ENCODE data around the gene PLD4.
"Not testable (repeated sequence)": the region's sequence is repeated elsewhere in the genome, so short reads cannot be mapped to it uniquely, and the experiment has no call there.

Gene PLD4

GRCh38 chr14:104941508-104942365 is 17.1 kb downstream of the PLD4 start:
- DNase-seq, result no peak

DNA sequence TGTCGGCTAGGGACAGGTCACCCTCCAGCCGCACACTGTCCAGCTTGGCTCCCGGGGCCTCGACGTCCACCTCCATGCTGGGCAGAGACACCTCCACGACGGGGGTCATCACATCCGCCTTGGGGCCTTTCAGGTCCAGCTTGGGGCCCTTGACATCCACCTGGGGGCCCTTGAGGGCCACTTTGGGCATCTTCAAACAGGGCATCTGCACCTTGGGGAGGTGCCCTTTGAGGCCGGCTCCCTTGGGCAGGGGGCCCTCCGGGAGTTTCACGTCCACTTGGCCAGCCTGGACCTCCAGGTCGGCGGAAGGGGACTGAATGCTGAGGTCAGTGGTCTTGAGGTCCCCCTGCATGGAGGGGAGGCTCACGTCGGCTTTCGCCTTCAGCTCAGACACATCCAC is 17.9 kb downstream of the PLD4 start:
- DNase-seq, result no peak

- DNase-seq, result not testable (repeated sequence)
Measured at GRCh38 chr14:104943216-104944015, 18.7 kb downstream of the PLD4 start.

DNA sequence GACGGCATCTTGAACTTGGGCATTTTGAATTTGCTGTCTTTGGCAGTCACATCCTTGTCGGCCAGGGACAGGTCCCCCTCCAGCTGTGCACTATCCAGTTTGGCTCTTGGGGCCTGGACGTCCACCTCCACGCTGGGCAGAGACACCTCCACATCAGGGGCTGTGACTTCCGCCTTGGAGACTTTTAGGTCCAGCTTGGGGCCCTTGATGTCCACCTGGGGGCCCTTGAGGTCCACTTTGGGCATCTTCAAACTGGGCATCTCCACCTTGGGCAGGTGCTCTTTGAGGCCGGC is 19.3 kb downstream of the PLD4 start:
- DNase-seq, result not testable (repeated sequence)

- not testable (repeated sequence) for DNase-seq
Measured at GRCh38 chr14:104944436-104945205, 19.9 kb downstream of the PLD4 start.

DNA sequence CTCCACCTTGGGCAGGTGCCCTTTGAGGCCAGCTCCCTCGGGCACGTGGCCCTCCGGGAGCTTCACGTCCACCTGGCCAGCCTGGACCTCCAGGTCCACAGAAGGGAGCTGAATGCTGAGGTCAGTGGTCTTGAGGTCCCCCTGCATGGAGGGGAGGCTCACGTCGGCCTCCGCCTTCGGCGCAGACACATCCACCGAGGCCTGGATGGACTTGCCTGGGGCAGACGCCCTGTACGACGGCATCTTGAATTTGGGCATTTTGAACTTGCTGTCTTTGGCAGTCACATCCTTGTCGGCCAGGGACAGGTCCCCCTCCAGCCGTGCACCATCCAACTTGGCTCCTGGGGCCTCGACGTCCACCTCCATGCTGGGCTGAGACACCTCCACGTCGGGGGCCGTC is 20.6 kb downstream of the PLD4 start:
- not testable (repeated sequence) for DNase-seq

- DNase-seq, result not testable (repeated sequence)
Measured at GRCh38 chr14:104945986-104946965, 21.6 kb downstream of the PLD4 start.

DNA sequence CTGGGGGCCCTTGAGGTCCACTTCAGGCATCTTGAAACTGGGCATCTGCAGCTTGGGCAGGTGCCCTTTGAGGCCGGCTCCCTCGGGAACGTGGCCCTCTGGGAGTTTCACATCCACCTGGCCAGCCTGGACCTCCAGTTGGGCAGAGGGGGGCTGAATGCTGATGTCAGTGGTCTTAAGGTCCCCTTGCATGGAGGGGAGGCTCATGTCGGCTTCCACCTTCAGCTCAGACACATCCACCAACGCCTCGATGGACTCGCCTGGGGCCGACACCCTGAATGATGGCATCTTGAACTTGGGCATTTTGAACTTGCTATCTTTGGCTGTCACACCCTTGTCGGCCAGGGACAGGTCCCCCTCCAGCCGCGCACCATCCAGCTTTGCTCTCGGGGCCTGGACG is 22.5 kb downstream of the PLD4 start:
- DNase-seq, result not testable (repeated sequence)

DNA sequence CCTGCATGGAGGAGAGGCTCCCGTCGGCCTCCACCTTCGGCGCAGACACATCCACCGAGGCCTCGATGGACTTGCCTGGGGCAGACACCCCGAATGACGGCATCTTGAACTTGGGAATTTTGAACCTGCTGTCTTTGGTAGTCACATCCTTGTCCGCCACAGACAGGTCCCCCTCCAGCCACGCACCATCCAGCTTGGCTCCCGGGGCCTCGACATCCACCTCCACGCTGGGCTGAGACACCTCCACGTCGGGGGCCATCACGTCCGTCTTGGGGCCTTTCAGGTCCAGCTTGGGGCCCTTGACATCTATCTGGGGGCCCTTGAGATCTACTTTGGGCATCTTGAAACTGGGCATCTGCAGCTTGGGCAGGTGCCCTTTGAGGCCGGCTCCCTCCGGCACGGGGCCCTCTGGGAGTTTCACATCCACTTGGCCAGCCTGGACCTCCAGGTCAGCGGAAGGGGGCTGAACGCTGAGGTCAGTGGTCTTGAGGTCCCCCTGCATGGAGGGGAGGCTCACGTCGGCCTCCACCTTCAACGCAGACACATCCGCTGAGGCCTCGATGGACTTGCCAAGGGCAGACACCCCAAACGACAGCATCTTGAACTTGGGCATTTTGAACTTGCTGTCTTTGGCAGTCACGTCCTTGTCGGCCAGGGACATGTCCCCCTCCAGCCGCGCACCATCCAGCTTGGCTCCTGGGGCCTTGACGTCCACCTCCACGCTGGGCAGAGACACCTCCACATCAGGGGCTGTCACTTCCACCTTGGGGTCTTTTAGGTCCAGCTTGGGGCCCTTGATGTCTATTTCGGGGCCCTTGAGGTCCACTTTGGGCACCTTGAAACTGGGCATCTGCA is 23.4 kb downstream of the PLD4 start:
- not testable (repeated sequence) for DNase-seq

DNA sequence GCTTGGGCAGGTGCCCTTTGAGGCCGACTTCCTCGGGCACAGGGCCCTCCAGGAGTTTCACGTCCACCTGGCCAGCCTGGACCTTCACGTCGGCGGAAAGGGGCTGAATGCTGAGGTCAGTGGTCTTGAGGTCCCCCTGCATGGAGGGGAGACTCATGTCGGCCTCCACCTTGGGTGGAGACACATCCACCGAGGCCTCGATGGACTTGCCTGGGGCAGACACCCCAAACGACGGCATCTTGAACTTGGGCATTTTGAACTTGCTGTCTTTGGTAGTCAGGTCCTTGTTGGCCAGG is 24.0 kb downstream of the PLD4 start:
- DNase-seq, result no peak

DNA sequence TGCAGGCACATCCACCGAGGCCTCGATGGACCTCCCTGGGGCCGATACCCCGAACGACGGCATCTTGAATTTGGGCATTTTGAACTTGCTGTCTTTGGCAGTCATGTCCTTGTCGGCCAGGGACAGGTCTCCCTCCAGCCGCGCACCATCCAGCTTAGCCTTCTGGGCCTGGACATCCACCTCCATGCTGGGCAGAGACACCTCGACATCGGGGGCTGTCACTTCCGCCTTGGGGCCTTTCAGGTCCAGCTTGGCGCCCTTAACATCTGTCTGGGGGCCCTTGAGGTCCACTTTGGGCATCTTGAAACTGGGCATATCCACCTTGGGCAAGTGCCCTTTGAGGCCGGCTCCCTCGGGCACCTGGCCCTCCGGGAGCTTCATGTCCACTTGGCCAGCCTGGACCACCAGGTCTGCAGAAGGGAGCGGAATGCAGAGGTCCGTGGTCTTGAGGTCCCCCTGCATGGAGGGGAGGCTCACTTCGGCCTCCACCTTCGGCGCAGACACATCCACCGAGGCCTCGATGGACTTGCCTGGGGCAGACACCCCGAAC is 24.8 kb downstream of the PLD4 start:
- DNase-seq, result not testable (repeated sequence)

GRCh38 chr14:104950021-104950420 is 25.3 kb downstream of the PLD4 start:
- no peak for DNase-seq

DNA sequence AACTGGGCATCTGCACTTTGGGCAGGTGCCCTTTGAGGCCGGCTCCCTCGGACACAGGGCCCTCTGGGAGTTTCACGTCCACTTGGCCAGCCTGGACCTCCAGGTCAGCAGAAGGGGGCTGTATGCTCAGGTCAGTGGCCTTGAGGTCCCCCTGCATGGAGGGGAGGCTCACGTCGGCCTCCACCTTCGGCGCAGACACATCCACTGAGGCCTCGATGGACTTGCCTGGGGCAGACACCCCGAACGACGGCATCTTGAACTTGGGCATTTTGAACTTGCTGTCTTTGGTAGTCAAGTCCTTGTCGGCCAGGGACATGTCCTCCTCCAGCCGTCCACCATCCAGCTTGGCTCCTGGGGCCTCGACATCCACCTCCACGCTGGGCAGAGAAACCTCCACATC is 26.0 kb downstream of the PLD4 start:
- DNase-seq, result not testable (repeated sequence)

DNA sequence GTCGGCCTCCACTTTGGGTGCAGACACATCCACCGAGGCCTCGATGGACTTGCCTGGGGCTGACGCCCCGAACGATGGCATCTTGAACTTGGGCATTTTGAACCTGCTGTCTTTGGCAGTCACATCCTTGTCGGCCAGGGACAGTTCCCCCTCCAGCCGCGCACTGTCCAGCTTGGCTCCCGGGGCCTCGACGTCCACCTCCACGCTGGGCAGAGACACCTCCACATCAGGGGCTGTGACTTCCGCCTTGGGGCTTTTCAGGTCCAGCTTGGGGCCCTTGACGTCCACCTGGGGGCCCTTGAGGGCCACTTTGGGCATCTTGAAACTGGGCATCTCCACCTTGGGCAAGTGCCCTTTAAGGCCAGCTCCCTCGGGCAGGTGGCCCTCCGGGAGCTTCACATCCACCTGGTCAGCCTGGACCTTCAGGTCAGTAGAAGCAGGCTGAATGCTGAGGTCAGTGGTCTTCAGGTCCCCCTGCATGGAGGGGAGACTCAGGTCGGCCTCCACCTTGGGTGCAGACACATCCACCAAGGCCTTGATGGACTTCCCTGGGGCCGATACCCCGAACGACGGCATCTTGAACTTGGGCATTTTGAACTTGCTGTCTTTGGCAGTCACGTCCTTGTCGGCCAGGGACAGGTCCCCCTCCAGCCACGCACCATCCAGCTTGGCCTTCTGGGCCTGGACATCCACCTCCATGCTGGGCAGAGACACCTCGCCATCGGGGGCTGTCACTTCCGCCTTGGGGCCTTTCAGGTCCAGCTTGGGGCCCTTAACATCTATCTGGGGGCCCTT is 27.4 kb downstream of the PLD4 start:
- DNase-seq, result not testable (repeated sequence)

DNA sequence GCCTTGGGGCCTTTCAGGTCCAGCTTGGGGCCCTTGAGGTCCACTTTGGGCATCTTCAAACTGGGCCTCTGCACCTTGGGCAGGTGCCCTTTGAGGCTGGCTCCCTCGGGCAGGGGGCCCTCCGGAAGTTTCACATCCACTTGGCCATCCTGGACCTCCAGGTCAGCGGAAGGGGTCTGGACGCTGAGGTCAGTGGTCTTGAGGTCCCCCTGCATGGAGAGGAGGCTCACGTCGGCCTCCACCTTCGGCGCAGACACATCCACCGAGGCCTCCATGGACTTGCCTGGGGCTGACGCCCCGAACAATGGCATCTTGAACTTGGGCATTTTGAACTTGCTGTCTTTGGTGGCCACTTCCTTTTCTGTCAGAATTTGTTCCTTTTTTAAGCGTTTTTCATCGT is 28.4 kb downstream of the PLD4 start:
- DNase-seq, result no peak

DNA sequence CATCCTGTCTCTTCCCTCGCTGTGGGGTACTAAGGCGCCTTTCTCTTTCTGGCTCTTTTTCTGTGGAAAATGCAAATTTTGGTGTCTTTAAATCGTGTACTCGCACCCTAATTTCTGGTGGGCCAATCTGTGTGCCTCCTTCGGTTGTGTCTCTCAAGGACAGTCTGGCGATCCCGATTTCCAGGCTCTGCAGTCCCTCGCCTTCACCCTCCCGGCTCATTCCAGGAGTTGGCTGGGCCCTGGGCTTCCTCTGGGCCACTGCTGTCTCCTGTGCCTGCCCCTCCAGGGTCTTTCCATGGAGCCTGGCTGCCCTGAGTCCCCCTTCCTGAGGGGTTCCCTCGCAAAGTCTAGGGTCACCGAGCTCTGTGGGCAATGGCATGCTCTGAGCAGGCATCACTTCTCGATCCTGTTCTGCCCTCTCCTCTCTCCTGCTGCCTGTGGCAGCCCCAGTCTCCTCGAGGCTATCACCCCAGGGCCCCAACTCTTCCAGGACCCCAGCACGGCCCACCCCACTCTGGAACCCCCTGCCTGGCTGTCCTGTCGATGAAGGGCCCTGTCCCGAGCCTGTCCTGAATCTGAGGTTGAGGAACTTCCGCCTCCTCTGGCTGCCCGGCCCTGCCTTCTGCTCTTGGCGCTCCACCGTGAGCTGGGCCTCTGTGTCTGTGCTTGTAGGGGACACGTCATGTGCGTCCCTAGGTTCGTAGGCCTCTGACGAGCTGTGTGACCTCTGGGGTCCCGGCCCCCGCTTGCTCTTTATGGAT is 29.4 kb downstream of the PLD4 start:
- no peak for DNase-seq

DNA sequence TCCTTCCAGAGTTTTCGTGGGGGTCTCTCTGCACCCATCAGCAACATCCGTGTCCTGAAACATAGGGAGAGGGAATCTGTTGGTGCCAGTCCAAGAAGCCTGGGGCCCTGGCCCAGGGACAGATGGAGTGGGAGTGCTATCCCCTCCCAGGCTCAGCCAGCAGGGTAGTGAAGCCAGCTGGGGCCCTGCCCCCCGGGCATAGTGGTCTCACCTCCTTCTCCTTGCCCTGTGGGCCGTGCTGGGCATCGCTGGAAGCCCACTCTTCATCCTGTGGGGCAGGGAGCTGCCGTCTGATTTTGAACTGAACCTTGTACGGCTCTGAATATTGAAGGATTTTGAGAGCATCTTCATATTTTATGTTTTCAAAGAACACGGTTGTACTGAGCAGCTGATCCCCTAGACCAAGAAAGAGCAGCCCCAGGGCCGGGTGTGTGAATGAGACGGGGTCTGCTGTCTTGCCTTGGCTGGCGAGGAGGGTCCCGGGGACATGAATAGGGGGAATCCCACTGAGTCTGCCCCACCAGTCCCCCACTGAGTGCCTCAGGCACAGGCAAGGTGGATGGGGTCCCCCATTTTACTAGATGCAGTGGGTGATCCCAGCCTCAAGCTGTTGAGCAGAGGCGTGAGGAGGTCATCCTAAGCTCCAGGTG is 30.2 kb downstream of the PLD4 start:
- DNase-seq, result no peak

DNA sequence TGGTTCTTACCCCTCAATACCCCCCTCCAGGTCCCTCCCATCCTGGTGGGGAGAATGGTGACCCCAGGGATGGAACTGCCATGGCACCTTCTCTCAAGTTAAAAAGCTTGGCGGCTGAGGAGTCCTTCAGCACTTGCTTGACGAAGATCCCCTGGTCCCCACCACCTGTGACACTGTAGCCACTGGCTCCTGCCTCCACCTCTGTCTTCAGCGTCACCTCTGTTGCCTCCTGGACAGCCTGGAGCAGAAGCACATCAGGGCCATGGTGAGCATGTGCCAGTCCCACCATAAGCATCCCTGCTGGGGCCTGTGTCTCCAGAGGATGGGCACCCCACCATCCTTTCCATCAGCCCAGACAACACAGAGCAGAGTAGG is 30.7 kb downstream of the PLD4 start:
- DNase-seq, result no peak

Data from T-helper 2 cell (primary cell).